ENCODE results near the gene ARPP21. TPM values are rescaled to one million over a fixed set of nuclear protein-coding genes. Genes with fewer than 3 reads are reported as not detected.
"Not testable (repeated sequence)": the region's sequence is repeated elsewhere in the genome, so short reads cannot be mapped to it uniquely, and the experiment has no call there.

The ARPP21 gene
- total and polyA plus RNA-seq, 5 experiments from 2014 or later: not detected

- Mint-ChIP-seq H3K27me3 (peaks cover 0 to 3% (median 0%) of the 10 kb centered on the region in 5 donors), H3K27ac (no peak overlapping the region)
- POLR2A ChIA-PET: no interaction called here
These were observed 146.0 kb downstream of the ARPP21 start for GRCh38 chr3:35785234-35785888.

GRCh38 chr3:35787936-35788335, 148.6 kb downstream of the ARPP21 start:
- peaks cover 0 to under 1% (median 0%) of the 10 kb centered on the region in 9 donors for H3K9me3 Mint-ChIP-seq
- POLR2A ChIA-PET: no interaction called here
- no peaks in the 10 kb centered on the region for H3K36me3 Mint-ChIP-seq
- no peak overlapping the region for H3K27ac Mint-ChIP-seq
- ATAC-seq: no peak
- H3K27me3 Mint-ChIP-seq: peaks cover 0 to 2% (median 0%) of the 10 kb centered on the region in 5 donors
- H3K4me1 Mint-ChIP-seq: peaks cover 0 to 6% (median 0%) of the 10 kb centered on the region in 4 donors
- no peak overlapping the region for H3K4me3 Mint-ChIP-seq
- DNase-seq: no peak

More at GRCh38 chr3:35785234-35785888, 146.0 kb downstream of the ARPP21 start:
- Mint-ChIP-seq H3K9me3 (peaks cover 0 to 2% (median 0%) of the 10 kb centered on the region in 9 donors), H3K4me3 (no peak overlapping the region), H3K4me1 (peaks cover 0 to 6% (median 0%) of the 10 kb centered on the region in 4 donors), H3K36me3 (no peaks in the 10 kb centered on the region)
- no peak for ATAC-seq
- no peak for DNase-seq

- DNase-seq (no peak), ATAC-seq (no peak)
- Mint-ChIP-seq H3K4me1 (peaks cover 0 to 6% (median 0%) of the 10 kb centered on the region in 4 donors), H3K9me3 (no peaks in the 10 kb centered on the region), H3K4me3 (no peak overlapping the region), H3K36me3 (no peaks in the 10 kb centered on the region), H3K27me3 (peaks cover 0 to 2% (median 0%) of the 10 kb centered on the region in 5 donors), H3K27ac (no peak overlapping the region)
- POLR2A ChIA-PET: no interaction called here
These were observed 149.9 kb downstream of the ARPP21 start for GRCh38 chr3:35789042-35789831.

GRCh38 chr3:35790764-35791163, 151.4 kb downstream of the ARPP21 start:
- H3K27ac Mint-ChIP-seq: no peak overlapping the region
- H3K9me3 Mint-ChIP-seq: no peaks in the 10 kb centered on the region
- POLR2A ChIA-PET: no interaction called here
- ATAC-seq (no peak), DNase-seq (no peak)
- no peaks in the 10 kb centered on the region for H3K36me3 Mint-ChIP-seq
- peaks cover 0 to 2% (median 0%) of the 10 kb centered on the region in 5 donors for H3K27me3 Mint-ChIP-seq
- no peak overlapping the region for H3K4me3 Mint-ChIP-seq
- H3K4me1 Mint-ChIP-seq: peaks cover 0 to under 1% (median 0%) of the 10 kb centered on the region in 4 donors

GRCh38 chr3:35793667-35794066, 154.3 kb downstream of the ARPP21 start:
- no peak overlapping the region for H3K4me3 Mint-ChIP-seq
- H3K27ac Mint-ChIP-seq: no peak overlapping the region
- POLR2A ChIA-PET: no interaction called here
- ATAC-seq: no peak
- H3K36me3 Mint-ChIP-seq: no peaks in the 10 kb centered on the region
- DNase-seq: no peak
- no peaks in the 10 kb centered on the region for H3K27me3 Mint-ChIP-seq
- H3K9me3 Mint-ChIP-seq: no peaks in the 10 kb centered on the region
- H3K4me1 Mint-ChIP-seq: no peaks in the 10 kb centered on the region

- Mint-ChIP-seq H3K9me3 (no peaks in the 10 kb centered on the region), H3K27ac (no peak overlapping the region), H3K27me3 (peaks cover 0 to 1% (median 0%) of the 10 kb centered on the region in 5 donors), H3K36me3 (no peaks in the 10 kb centered on the region), H3K4me3 (no peak overlapping the region), H3K4me1 (no peaks in the 10 kb centered on the region)
- POLR2A ChIA-PET: no interaction called here
- no peak for DNase-seq
- ATAC-seq: no peak
These were observed 161.7 kb downstream of the ARPP21 start for GRCh38 chr3:35800960-35801459.

GRCh38 chr3:35814531-35814930, 175.2 kb downstream of the ARPP21 start:
- ATAC-seq (no peak), DNase-seq (no peak)
- POLR2A ChIA-PET: no interaction called here
- Mint-ChIP-seq H3K4me3 (no peak overlapping the region), H3K4me1 (no peaks in the 10 kb centered on the region), H3K27ac (no peak overlapping the region), H3K27me3 (no peaks in the 10 kb centered on the region), H3K9me3 (peaks cover 0 to 14% (median 3%) of the 10 kb centered on the region in 9 donors), H3K36me3 (no peaks in the 10 kb centered on the region)

- H3K4me3 Mint-ChIP-seq, H3K27ac Mint-ChIP-seq, H3K27me3 Mint-ChIP-seq, ATAC-seq, DNase-seq, POLR2A ChIA-PET, H3K4me1 Mint-ChIP-seq, H3K36me3 Mint-ChIP-seq: not testable (repeated sequence)
- H3K9me3 Mint-ChIP-seq: peaks cover 0 to 14% (median 3%) of the 10 kb centered on the region in 9 donors
These were observed 176.5 kb downstream of the ARPP21 start for GRCh38 chr3:35815796-35816195.

- POLR2A ChIA-PET: no interaction called here
These were observed 177.9 kb downstream of the ARPP21 start for GRCh38 chr3:35817216-35817615.

GRCh38 chr3:35832140-35832571, 192.8 kb downstream of the ARPP21 start:
- H3K9me3 Mint-ChIP-seq: peaks cover 0 to 12% (median 1%) of the 10 kb centered on the region in 9 donors
- ATAC-seq: no peak
- no peak for DNase-seq
- POLR2A ChIA-PET: no interaction called here
- H3K27me3 Mint-ChIP-seq: peaks cover 0 to 3% (median 0%) of the 10 kb centered on the region in 5 donors
- no peaks in the 10 kb centered on the region for H3K4me1 Mint-ChIP-seq
- no peak overlapping the region for H3K27ac Mint-ChIP-seq
- H3K36me3 Mint-ChIP-seq: no peaks in the 10 kb centered on the region
- no peak overlapping the region for H3K4me3 Mint-ChIP-seq

More at GRCh38 chr3:35817216-35817615, 177.9 kb downstream of the ARPP21 start:
- Mint-ChIP-seq H3K4me3 (no peak overlapping the region), H3K27me3 (no peaks in the 10 kb centered on the region), H3K36me3 (no peaks in the 10 kb centered on the region), H3K4me1 (no peaks in the 10 kb centered on the region), H3K27ac (no peak overlapping the region), H3K9me3 (peaks cover 0 to 14% (median 3%) of the 10 kb centered on the region in 9 donors)
- no peak for ATAC-seq
- DNase-seq: no peak

Small RNAs within 50 kb of the gene (microRNA-seq; reads per million reads assigned to microRNA genes)
- gene MIR128-2 (ENCODE audit: borderline microRNAs expressed): 2.1 reads per million

Data from naive thymus-derived CD8-positive, alpha-beta T cell (primary cell).